Epidermal melanocyte (primary cell): Measurements from ENCODE around the gene ROR2.

Experiments
- DNase-seq: peaks from one replicate; pipeline ENCODE4 v3.0.0; 2011; ENCODE audit warnings: low spot score; ENCODE audit not compliant: insufficient read length

Gene ROR2

GRCh38 chr9:91948597-91949391, 1.2 kb downstream of the ROR2 start:
- no peak for DNase-seq

- no peak for DNase-seq
Observed at GRCh38 chr9:91948101-91948596, 1.9 kb downstream of the ROR2 start.

DNA sequence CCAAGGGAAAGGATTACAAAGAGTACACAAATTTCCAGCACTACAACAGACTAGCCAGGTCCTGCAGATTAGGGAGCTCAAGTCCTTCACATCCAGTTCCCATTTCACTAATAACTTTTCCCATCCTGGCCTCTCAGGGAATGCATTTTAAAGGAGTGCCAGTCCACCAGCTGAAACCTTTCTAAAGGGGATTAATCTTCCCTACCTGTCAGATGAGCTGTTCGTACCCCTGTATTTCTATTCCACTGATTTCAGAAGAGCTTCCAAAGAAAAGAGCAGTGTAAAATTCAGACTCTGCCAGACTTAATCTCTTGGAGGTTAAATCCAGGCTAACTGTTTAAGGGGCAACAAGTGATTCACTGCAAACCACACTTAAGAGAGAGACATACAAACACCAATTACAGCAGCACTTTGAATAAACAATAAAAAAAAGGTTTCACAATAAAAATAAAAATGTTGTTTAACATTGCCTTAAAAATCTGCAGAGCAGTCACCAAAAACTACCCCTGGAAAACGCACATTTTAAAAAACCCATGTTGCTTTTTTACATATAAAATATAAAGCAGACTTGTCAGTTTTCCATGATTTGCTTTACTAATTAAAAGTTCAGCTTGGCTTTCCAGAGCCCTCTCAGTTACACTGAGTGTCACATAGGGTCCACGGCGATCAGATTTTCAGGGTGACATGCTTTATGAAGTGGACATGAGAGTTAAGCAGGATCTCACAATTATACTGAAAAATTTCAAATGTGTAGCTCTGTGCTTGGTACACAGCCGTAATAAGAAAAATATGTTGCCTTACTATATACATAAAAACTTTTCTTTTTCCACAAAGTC, 3.2 kb downstream of the ROR2 start:
- no peak for DNase-seq

GRCh38 chr9:91946196-91946595, 3.8 kb downstream of the ROR2 start:
- no peak for DNase-seq

DNA sequence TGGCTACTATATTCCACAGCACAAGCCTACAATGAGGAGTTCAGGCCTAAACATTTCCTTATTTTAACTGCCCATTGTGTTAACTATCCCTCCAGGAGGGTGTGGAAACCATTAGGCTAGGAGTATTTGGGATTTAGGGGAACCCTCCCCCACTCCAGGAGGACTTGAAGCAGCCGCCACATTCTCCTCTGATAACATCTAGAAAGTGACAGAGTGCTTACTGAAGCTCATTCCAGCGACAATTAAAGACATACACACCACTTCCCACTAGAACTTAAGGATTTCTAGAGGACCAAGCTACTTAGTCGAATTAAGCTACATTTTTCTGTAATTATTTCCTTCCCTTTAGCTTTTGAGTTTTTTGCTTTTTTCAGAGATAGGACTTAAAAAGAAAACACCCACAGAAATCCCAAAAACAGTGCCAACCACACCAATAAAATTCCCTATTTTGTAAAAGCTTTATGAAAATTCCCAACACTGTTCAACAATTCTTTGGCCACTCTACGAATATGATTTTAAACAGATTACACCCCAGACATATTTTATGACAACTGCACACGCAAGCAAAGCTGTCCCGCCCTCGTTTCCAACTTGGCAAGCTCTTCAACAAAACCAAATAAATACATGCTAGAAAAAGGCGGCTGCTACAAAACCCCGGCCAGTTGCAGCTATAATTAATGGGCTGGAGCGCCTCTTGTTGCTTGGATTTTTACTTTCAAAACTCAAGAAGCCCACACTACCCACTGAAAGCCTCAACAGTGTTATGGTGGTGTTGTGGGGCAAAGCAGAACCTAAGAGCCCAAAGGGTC, 4.5 kb downstream of the ROR2 start:
- DNase-seq, result no peak

- DNase-seq, result no peak
Observed at GRCh38 chr9:91944711-91945110, 5.3 kb downstream of the ROR2 start.

- no peak for DNase-seq
Observed at GRCh38 chr9:91943478-91944470, 6.3 kb downstream of the ROR2 start.

GRCh38 chr9:91942201-91942600, 7.8 kb downstream of the ROR2 start:
- no peak for DNase-seq

DNA sequence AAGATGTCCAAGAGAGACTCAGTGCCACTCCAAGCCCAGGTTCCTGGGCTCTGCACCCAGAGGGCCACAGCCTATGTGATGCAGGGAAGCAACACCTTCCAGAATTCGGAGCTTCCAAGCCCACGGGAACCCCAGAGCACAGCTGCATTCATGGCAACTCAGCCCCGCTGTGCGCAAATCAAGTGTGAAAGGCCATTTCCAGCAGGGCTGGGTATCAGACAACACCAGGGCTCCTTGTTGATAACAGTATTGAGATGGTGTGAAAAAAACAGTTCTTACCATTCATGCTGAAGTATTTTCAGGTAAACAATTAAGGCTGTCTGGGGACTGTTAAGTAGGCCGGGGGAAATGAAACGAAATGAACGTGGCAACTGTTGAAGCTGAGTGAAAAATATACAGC, 10.1 kb downstream of the ROR2 start:
- DNase-seq, result no peak

GRCh38 chr9:91937727-91938126, 12.3 kb downstream of the ROR2 start:
- no peak for DNase-seq

DNA sequence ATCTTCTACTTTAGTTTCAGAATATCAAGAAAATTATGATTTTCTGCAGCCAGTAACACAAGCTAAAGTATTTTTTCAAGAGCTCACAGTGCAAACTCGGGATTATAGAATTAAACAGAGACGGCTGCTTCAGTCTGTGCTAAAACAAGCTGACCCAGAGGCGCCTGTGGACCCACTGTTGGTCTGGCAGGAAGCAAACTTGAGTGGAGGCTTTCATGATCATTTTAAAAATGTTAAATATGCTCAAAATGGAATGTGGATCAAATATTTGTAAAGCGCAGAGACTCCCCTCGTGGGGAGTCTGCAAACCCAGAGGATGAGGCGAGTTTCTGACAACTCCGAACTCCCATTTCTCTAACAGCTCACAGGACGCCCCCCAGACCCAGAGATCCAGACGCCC, 13.0 kb downstream of the ROR2 start:
- no peak for DNase-seq

GRCh38 chr9:91935805-91936514, 14.1 kb downstream of the ROR2 start:
- no peak for DNase-seq

DNA sequence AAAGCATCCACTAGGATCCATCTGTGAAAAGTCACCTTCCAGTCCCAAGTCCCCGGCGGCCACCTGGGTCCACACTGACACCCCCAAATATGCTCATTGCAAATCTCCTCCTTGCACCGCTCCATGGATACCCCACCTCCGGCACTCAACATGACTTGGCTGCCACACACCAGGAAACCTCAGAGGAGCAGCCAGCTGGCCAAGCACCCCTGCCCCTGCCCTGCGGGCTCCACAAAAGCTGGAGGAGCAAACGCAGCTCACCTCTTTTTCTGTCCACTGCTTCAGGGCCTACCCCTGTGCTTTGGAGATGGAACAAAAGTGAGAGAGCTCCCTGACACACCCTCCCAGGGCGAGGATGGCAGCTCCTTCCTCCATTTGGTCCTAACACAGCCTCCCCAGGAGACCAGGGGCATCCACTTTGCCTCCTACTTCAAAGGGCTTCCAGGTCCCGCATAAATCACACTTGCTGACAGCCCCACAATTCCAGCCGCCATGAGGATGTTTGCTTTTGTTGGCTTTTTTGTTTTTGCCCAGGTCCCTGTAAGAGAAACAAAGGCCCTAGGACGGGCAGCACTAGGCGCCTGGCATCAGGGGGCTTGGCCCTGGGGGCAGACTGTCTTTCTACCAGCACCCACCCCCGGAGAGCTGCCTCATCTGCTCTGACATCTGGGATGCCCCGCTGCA, 14.8 kb downstream of the ROR2 start:
- DNase-seq, result no peak

DNA sequence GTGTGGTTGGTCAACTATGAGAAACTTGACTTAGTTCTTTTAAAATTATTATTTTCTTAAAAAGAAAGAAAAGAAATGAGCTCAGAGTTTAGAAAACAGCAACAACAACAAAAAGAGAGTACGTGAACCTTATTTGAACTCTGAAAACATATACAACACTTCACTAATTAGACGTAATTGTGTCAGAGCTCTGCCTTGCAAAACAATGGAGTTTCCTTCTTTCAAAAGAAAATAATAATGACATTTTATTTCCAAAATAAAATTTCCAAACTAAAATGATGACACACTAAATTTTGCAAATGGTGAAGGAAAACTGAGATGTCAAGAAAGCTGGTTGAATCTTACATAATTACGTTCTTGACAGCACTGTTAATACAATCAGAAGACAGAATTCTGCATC, 15.4 kb downstream of the ROR2 start:
- DNase-seq, result no peak

DNA sequence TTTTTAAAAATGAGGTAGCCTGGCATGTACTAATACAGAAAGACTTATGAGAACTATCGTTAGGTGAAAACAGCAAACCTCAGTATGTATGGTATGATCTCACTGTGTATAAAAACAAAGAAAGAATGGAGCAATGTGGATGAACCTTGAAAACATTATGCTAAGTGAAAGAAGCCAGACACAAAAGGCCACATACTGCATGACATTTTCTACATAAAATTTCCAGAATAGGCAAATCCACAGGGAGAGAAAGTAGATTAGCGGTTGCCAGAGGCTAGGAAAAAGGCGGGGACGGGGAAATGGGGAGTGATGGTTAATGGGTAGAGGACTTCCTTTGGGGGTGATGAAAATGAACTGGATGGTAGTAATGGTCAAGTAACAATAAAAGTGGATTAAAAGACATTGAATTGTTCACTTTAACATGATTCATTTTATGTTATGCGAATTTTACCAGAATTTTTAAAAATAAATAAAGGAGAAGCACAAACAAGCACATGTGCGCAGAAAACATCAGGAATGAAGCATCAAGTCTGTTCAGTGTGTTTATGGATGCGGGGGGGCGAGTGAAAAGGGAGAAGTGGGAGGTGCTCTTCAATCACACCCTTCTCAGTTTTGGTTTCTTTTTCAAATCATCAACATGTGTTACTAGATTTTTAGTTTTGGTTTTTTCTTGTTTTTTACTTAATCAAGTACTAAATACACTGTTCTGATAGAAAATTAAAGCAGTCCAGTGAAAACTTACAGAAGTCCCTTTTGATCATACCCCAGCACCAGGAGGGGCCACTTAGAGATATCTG, 16.3 kb downstream of the ROR2 start:
- no peak for DNase-seq

GRCh38 chr9:91930475-91930874, 19.6 kb downstream of the ROR2 start:
- no peak for DNase-seq

GRCh38 chr9:91929331-91929730, 20.7 kb downstream of the ROR2 start:
- DNase-seq, result no peak

DNA sequence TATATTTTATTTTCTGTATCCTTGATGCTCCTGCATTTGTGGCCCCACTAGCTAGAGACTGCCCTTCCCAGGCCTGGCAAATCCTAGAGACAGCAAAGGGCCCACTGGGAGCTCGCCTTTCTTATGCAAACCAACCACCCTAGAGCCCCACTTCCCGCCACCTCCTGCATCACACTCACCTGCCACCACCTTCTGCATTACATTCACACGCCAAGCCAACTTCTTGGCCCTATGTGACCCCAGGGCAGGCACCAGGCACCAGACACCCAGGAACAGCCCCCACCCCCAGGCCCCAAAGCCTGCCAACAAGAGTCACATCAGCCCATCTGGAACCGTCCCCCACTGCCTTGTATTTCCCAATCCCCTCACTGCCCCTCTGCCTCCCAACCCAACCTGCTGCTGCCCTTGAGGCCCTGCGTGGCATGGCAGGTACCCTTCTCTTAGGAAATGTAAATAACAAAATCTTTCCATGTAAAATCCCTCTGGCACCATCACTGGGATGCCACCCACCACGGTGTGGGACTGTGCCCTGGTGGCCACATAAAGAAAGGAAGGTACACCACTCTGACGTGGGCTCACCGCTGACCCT, 22.0 kb downstream of the ROR2 start:
- DNase-seq, result no peak
